H9 (cell line): Measurements from ENCODE around the gene TSPAN9. TPM values are rescaled to one million over a fixed set of nuclear protein-coding genes. Genes with fewer than 3 reads are reported as not detected.
A peak's percentile ranks its signal among the peaks of the same experiment; 100 is the strongest.

Source experiments
- DNase-seq: peaks from one replicate; pipeline ENCODE4 v3.0.0-alpha.2; 2017
- H2AFZ ChIP-seq: one replicate; pipeline ENCODE4 v1.6.1; 2013; ENCODE audit warnings: mild to moderate bottlenecking, low read length, control low read depth, moderate library complexity
- H2AK5ac ChIP-seq: 2 replicates; pipeline ENCODE4 v1.6.1; 2013; ENCODE audit warnings: low read length, control low read depth, mixed read lengths; ENCODE audit not compliant: insufficient read length
- H2BK120ac ChIP-seq: one replicate; pipeline ENCODE4 v1.6.1; 2013; ENCODE audit warnings: low read depth, mild to moderate bottlenecking, low read length, control low read depth, inconsistent platforms; ENCODE audit not compliant: poor library complexity, severe bottlenecking
- H2BK12ac ChIP-seq: 2 replicates; pipeline ENCODE4 v1.6.1; 2013; ENCODE audit warnings: low read length, control low read depth, mixed read lengths, low read depth; ENCODE audit not compliant: insufficient read length
- H2BK15ac ChIP-seq: 2 replicates; pipeline ENCODE4 v1.6.1; 2013; ENCODE audit warnings: low read depth, low read length, control low read depth
- H2BK20ac ChIP-seq: one replicate; pipeline ENCODE4 v1.6.1; 2013; ENCODE audit warnings: low read depth, mild to moderate bottlenecking, low read length, control low read depth, inconsistent platforms; ENCODE audit not compliant: poor library complexity, severe bottlenecking
- H2BK5ac ChIP-seq: 2 replicates; pipeline ENCODE4 v1.6.1; 2013; ENCODE audit warnings: low read length, control low read depth, mixed read lengths; ENCODE audit not compliant: insufficient read length
- H3K14ac ChIP-seq: 2 replicates; pipeline ENCODE4 v1.6.1; 2013; ENCODE audit warnings: low read length, control low read depth; ENCODE audit not compliant: insufficient read depth
- H3K18ac ChIP-seq: 2 replicates; pipeline ENCODE4 v1.6.1; 2013; ENCODE audit warnings: low read depth, mild to moderate bottlenecking, mixed read lengths, low read length, control low read depth; ENCODE audit not compliant: insufficient read length
- H3K23ac ChIP-seq: 2 replicates; pipeline ENCODE4 v1.6.1; 2013; ENCODE audit warnings: low read length, control low read depth, mixed read lengths, low read depth; ENCODE audit not compliant: insufficient read length
- H3K23me2 ChIP-seq: 2 replicates; pipeline ENCODE4 v1.6.1; 2013; ENCODE audit warnings: low read depth, mild to moderate bottlenecking, mixed read lengths, low read length, control low read depth; ENCODE audit not compliant: insufficient read length, poor library complexity, severe bottlenecking
- H3K27ac ChIP-seq: 2 replicates; pipeline ENCODE4 v1.5.1; 2013; ENCODE audit warnings: low read length, control low read depth, mixed read lengths, low read depth; ENCODE audit not compliant: insufficient read length
- H3K27me3 ChIP-seq: 2 replicates; pipeline ENCODE4 v1.6.1; 2013; ENCODE audit warnings: low read length, control low read depth, inconsistent platforms; ENCODE audit not compliant: insufficient read depth
- H3K4ac ChIP-seq: 2 replicates; pipeline ENCODE4 v1.6.1; 2013; ENCODE audit warnings: low read depth, mild to moderate bottlenecking, control low read depth, inconsistent platforms, low read length, moderate library complexity
- H3K4me1 ChIP-seq: 2 replicates; pipeline ENCODE4 v1.6.1; 2013; ENCODE audit warnings: low read length, control low read depth, inconsistent platforms; ENCODE audit not compliant: insufficient read depth
- H3K4me2 ChIP-seq: 2 replicates; pipeline ENCODE4 v1.6.1; 2013; ENCODE audit warnings: low read length, control low read depth, mixed read lengths; ENCODE audit not compliant: insufficient read length, insufficient read depth
- H3K56ac ChIP-seq: 2 replicates; pipeline ENCODE4 v1.6.1; 2013; ENCODE audit warnings: low read depth, mild to moderate bottlenecking, mixed read lengths, low read length, control low read depth; ENCODE audit not compliant: insufficient read length
- H3K79me1 ChIP-seq: 2 replicates; pipeline ENCODE4 v1.6.1; 2013; ENCODE audit warnings: low read depth, mild to moderate bottlenecking, moderate library complexity, low read length, control low read depth, inconsistent platforms; ENCODE audit not compliant: insufficient read depth, poor library complexity, severe bottlenecking
- H3K79me2 ChIP-seq: 2 replicates; pipeline ENCODE4 v1.6.1; 2013; ENCODE audit warnings: low read length, control low read depth, inconsistent platforms; ENCODE audit not compliant: insufficient read depth
- H3K9ac ChIP-seq: 2 replicates; pipeline ENCODE4 v1.6.1; 2013; ENCODE audit warnings: low read length, control low read depth, mixed read lengths; ENCODE audit not compliant: insufficient read length; ENCODE audit errors: extremely low read depth
- H3K9me3 ChIP-seq: one replicate; pipeline ENCODE4 v1.6.1; 2013; ENCODE audit warnings: low read depth, low read length, inconsistent platforms; ENCODE audit not compliant: control insufficient read depth
- H3T11ph ChIP-seq: one replicate; pipeline ENCODE4 v1.6.1; 2013; ENCODE audit warnings: mild to moderate bottlenecking, low read length, control low read depth, inconsistent platforms
- H4K20me1 ChIP-seq: one replicate; pipeline ENCODE4 v1.6.1; 2013; ENCODE audit not compliant: control insufficient read depth, insufficient read length, insufficient read depth
- H4K5ac ChIP-seq: 2 replicates; pipeline ENCODE4 v1.6.1; 2013; ENCODE audit warnings: low read depth, mild to moderate bottlenecking, mixed read lengths, low read length, control low read depth; ENCODE audit not compliant: insufficient read length
- H4K8ac ChIP-seq: replicated peaks from 2 replicates; pipeline ENCODE4 v1.6.1; 2013; ENCODE audit warnings: low read length, control low read depth, mixed read lengths, low read depth; ENCODE audit not compliant: insufficient read length
- H4K91ac ChIP-seq: 2 replicates; pipeline ENCODE4 v1.6.1; 2013; ENCODE audit warnings: low read depth, mild to moderate bottlenecking, moderate library complexity, mixed read lengths, low read length, control low read depth; ENCODE audit not compliant: insufficient read length
- H3K27ac Mint-ChIP-seq, 3 experiments: 2 replicates in 2 of 3; 3 replicates in 1 of 3; pipeline ENCODE4 v1.8.0; 2020 to 2021; ENCODE audit warnings: mixed read lengths in 3 of 3, mild to moderate bottlenecking in 1 of 3, moderate library complexity in 1 of 3
- H3K27me3 Mint-ChIP-seq: 2 replicates; pipeline ENCODE4 v1.8.0; 2021; ENCODE audit warnings: low read depth, mild to moderate bottlenecking, moderate library complexity, mixed read lengths
- H3K36me3 Mint-ChIP-seq, 3 experiments: 2 replicates in 2 of 3; 3 replicates in 1 of 3; pipeline ENCODE4 v1.8.0; 2020 to 2021; ENCODE audit warnings: low read depth in 3 of 3, mixed read lengths in 3 of 3; ENCODE audit not compliant: insufficient read depth in 1 of 3
- H3K4me1 Mint-ChIP-seq, 2 experiments: 2 replicates each; pipeline ENCODE4 v1.8.0; 2020; ENCODE audit warnings: mixed read lengths in 2 of 2
- H3K4me3 Mint-ChIP-seq, 2 experiments: 2 replicates in 1 of 2; 3 replicates in 1 of 2; pipeline ENCODE4 v1.8.0; 2020 to 2021; ENCODE audit warnings: mild to moderate bottlenecking in 2 of 2, mixed read lengths in 2 of 2, moderate library complexity in 1 of 2
- H3K9me3 Mint-ChIP-seq, 2 experiments: 2 replicates in 1 of 2; 3 replicates in 1 of 2; pipeline ENCODE4 v1.8.0; 2020; ENCODE audit warnings: mild to moderate bottlenecking in 2 of 2, mixed read lengths in 2 of 2, moderate library complexity in 1 of 2
- WGBS: extraction: QIAGEN DNeasy Blood & Tissue Kit; methylation state at CpG from one replicate; pipeline ENCODE4 v1.1.7; 2013; ENCODE audit warnings: missing lambda C conversion rate, low lambda C conversion rate, mixed read lengths; ENCODE audit not compliant: insufficient read length; ENCODE audit errors: extremely low coverage; 5-methylcytosine and 5-hydroxymethylcytosine counted together
- total RNA-seq: library from RNA; stranded (reverse); gene quantifications from 2 replicates; pipeline ENCODE4 v1.2.1, GENCODE V29; 2021
- TF ChIP-seq, protein P1 (sequence below): fragments of 200-600 bp; sonication (generic); conservative IDR thresholded peaks from 3 replicates; pipeline ENCODE4 v1.8.0; 2021; ENCODE audit warnings: antibody characterized with exemption, mild to moderate bottlenecking

Gene TSPAN9
- total RNA-seq, 1 experiment from 2014 or later, result 19.0 TPM

DNA sequence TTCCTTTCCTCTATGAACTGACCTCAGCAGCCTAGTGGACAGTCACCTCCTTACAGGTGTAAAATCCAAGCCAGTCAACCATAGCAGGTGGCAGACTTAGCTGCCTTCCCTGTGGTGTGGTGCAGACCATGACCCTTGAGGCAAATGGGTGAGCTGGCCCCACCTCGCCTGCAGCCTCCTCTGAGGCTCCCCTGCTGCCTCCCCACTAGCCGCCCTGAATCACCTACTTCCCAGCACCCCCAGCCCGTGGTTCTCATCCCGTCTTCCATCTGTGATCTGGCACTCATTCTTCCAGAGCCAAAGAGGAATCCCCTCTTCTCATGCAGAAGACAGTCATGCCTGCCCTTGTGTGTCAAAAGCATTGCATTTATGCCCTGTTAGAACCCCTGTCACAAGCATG, 34.4 kb upstream of the TSPAN9 start:
- Histone ChIP-seq H3K23me2 (no peaks in the 10 kb centered on the region), H2BK120ac (no peak overlapping the region), H3K56ac (no peak overlapping the region), H3K18ac (no peak overlapping the region), H3K9me3 (no peaks in the 10 kb centered on the region), H4K20me1 (no peaks in the 10 kb centered on the region), H2BK12ac (no peak overlapping the region), H2AFZ (no peak overlapping the region), H4K91ac (no peak overlapping the region), H3K4ac (no peak overlapping the region), H2AK5ac (no peak overlapping the region), H3T11ph (no peak overlapping the region), H3K79me2 (no peaks in the 10 kb centered on the region), H3K23ac (no peak overlapping the region), H3K9ac (no peak overlapping the region), H3K4me2 (no peak overlapping the region), H2BK15ac (no peak overlapping the region), H3K14ac (no peak overlapping the region), H3K79me1 (no peaks in the 10 kb centered on the region), H3K27me3 (no peaks in the 10 kb centered on the region), H2BK20ac (no peak overlapping the region), H2BK5ac (no peak overlapping the region), H4K8ac (no peak overlapping the region), H4K5ac (no peak overlapping the region), H3K27ac (no peak overlapping the region), H3K4me1 (no peaks in the 10 kb centered on the region; the same call in 1 of the 2 replicates)
- H3K9me3 Mint-ChIP-seq, result no peaks in the 10 kb centered on the region
- H3K4me3 Mint-ChIP-seq, result no peak overlapping the region
- TF ChIP-seq, protein P1, sequence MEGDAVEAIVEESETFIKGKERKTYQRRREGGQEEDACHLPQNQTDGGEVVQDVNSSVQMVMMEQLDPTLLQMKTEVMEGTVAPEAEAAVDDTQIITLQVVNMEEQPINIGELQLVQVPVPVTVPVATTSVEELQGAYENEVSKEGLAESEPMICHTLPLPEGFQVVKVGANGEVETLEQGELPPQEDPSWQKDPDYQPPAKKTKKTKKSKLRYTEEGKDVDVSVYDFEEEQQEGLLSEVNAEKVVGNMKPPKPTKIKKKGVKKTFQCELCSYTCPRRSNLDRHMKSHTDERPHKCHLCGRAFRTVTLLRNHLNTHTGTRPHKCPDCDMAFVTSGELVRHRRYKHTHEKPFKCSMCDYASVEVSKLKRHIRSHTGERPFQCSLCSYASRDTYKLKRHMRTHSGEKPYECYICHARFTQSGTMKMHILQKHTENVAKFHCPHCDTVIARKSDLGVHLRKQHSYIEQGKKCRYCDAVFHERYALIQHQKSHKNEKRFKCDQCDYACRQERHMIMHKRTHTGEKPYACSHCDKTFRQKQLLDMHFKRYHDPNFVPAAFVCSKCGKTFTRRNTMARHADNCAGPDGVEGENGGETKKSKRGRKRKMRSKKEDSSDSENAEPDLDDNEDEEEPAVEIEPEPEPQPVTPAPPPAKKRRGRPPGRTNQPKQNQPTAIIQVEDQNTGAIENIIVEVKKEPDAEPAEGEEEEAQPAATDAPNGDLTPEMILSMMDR, result no peak
- no CpG with 5 or more reads among the region's 4 CpGs for WGBS
- peaks cover 9% of the 10 kb centered on the region in 2 experiments for H3K4me1 Mint-ChIP-seq
- peaks cover 2% of the 10 kb centered on the region for H3K27me3 Mint-ChIP-seq
- 0 out of 7 replicates have a peak overlapping the region, but pooled peaks of 1 of the 3 experiments have one; percentile 27 for H3K27ac Mint-ChIP-seq
- peaks cover 22 to 67% (median 32%) of the 10 kb centered on the region in 3 experiments for H3K36me3 Mint-ChIP-seq
- DNase-seq, result peak; percentile 24
